GM21576 (cell line): ENCODE measurements around the gene NRXN2.

Experiments
- ATAC-seq: cut with Tn5 transposase; IDR thresholded peaks from one replicate; pipeline ENCODE4 v1.9.1; 2021; ENCODE audit warnings: mild to moderate bottlenecking, moderate library complexity; ENCODE audit not compliant: unreplicated experiment

The NRXN2 gene

DNA sequence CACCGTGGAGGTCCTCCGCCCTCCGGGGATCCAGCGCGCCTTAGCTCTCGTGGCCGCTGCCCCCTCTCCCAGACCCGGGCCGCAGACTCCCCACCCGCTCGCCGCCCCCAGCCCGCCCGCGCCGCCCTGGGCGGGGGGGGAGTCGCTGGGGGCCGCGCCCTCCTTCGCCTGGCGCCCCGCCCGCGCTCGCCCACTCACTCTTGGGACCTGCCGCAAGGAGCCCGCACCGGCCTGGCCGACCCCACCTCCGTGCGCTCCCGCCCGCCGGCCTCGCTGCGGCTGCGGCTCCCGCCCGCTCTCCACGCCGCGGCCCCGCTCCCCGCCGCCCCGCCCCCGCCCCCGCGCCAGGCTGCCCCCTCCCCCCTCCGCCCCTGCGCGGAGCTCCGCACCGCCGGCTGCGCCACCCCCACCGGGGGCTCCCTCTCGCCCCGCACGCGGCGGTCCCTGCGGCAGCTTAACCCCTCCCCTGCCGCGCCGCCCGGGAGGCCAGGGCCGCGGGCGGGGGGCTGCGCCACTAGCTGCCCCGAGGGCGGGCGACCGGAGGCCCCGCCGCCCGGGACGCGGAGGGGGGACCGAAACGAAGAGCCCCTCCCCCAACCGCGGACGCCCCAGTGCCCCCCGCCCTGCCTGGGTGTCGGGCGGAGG, 21.7 kb upstream of the NRXN2 start:
- ATAC-seq = no peak

DNA sequence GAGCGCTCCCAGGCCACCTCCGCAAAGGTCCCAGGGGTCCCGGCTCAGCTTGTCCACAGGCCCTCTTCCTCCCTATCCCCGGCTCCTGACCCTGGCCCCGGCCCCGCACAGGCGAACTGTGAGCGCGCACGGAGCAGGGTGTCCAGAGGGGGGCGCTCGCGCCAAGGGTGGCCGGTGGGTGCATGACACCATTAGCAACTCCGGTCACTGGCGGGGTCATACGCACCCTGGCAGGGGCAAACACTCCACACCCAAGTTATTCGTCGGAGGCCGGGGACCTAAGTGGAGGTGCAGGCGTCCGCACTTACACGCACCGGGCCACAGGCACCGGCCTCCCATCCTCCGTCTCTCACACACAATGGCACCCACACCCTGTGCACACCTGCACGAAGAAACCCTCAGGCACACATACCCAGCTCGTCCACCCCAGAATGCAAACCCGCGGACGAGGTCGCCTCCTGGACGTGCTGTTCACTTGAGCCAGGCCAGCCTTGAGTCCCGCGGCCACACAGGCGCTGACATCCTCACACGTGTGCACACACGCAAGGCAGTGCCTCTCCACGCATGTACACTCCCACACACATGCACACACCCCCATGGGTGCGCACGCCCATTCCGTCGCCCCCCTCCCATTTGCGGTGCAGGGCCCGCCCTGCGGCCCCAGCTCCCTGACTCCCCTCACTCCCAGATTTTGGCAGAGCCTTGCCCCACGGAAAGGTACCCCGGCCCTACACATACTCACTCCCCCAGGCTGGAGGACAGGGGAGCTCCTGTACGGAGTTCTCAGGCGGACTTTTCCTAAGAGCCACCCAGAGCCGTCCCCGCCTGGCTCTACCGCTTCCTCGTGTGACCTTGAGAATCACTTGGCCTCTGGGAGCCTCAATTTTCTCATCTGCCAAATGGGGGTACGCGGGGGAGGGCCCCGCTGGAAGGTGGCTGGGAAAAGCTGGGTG, 20.9 kb upstream of the NRXN2 start, which contains the start of gene RASGRP2:
RASGRP2 (minus strand) TSS at position 552 of the 953 bp plus-strand sequence. CDS start 1,276 bp downstream, outside the sequence.
- ATAC-seq = no peak

DNA sequence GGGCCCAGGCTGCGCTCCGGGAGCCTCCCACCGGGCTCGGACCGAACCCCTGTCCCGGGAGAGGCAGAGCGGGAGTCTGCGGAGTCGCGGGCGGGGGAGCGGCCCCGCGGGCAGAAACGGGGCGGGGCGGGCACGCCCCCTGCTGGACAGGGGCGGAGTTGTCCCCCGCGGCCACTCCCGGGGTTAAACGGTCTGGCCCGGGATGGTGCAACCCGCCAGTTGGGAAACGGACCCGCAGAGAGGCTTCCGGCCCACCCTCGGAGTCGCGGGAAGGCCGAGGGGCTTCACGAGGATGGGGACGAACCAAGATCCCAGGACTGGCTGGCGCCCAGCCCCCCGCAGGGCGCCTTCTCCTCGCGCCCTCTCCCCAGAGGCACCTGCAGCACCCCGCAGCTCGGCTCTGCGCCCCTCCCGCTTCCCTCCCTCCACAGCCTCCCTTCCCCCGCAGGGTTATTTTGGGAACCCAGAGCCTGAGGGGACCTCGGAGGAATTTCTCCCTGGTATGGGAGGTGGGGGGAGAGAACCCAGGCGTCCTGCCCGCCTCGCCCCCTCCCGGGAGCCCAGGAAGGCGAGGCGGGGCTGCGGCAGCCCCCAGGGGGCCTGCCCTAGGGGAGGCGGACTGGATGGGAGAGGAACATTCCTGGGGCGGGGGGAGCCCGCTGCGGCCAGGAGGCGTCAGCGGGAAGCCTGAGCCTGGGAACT, 20.0 kb upstream of the NRXN2 start:
- ATAC-seq = no peak

DNA sequence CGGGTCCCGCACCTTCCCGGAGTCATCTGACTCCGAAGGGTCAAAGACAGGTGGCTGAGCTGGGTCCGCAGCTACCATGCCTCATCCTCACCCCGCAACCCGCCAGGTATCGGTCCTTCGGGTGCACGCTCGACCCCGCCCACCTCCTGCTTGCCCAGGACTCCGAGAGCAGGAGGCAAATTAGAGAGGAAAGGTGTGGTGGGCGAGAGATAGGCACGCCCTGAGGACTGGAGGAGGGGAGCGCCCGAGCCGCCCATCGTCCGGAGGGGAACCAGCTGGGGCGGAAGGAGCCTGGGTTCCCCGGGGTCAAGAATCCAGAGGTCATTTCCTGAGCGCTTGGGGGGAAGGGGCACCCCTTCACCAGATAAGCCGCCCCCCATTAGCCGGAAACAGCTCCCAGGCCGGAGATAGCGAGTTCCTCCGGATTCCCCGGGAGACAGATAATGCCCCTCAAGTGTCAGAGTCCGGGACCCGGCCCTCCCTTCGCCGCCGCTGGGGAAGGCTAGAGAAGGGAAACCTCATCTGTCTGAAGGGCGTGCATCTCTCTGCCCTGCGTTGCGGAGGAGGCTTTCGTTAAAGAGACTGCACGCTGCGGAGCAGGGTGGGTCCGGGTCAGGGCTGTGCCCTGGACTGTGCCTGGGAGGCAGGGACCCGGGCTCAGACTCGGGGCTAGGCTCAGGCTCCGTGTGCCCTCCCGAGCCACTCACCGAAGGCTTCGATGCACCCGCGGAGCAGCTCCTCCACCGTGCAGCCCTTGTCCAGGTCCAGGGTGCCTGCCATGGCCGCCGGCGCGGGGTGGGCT, 19.3 kb upstream of the NRXN2 start:
- ATAC-seq = no peak

DNA sequence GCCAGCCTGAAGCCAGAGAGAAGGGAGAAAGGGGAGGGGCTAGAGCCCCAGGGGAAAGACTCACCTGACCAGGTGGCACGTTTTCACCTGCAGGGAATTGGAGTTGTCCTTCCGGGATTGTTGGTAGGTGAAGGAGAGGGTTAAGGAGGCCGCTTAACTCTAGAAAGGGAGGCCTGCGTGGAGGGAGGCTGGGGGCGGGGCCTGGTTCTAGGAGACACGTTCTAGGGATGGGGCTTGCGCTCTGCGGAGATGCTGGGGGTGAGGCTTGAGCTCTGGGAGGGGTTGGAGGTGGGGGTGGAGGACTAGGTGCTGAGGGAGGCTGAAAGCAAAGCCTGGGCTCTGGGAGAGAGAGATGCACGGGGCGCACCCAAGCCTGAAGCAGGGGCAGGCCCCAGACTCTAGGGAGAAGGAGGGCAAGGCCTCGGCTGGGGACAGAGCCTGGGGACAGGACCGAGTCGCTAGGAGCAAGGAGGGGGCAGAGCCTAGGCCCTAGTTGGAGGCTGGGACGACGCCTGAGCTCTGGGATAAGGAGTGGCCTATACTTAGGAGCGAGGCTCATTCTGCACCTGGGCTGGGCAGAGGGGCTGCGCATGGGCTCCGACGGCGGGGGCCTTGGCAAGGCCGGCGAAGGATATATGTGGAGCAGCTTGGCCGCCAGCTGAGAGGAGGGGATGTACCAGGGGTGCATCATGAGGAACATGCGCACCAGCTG, 18.5 kb upstream of the NRXN2 start:
- ATAC-seq = no peak

GRCh38 chr11:64739871-64740270, 16.9 kb upstream of the NRXN2 start:
- ATAC-seq = no peak

GRCh38 chr11:64736654-64737053, 13.7 kb upstream of the NRXN2 start:
- no peak for ATAC-seq

DNA sequence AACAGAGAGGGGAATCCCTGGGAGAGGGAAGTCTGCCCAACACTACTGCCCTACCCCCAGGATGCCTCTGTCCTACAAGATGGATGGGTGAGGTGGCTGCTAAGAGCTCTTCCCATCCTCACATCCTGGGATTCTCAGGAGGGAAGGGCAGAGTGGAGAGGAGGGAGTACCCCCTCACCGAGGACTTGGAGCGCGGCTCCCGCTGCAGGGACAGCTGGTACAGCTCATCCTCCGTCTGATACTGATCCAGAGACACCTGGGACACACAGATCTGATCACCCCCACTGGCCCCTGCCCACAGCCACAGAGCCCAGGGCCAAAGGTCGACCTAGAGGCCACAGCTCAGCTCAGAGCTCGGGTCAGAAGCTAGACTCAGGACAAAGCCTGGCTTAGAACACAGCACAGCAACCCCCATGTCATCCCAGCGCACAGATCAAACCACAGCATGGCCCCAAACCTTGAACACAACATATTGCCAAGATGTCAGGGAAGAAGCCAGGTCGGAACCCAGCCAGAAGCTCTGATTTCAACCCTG, 12.8 kb upstream of the NRXN2 start:
- no peak for ATAC-seq

- no peak for ATAC-seq
Observed at GRCh38 chr11:64734811-64735724, 12.1 kb upstream of the NRXN2 start.

DNA sequence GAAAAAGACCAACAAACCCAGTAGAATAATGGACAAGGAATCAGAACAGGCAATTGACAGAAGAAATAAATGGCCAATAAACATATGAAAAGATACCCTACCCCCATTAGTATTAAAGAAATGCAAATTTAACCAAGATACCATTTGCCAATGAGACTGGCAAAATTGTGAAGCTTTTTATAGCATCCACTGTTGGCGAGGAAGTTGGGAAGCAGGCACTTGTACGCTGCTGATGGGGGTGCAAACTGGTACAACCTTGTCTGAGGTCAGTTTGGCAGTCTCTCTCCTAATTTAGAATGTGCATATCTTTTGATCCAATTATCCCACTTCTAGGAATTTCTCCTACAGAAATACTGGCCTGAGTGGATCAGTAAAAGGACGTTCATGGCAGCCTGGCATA, 8.6 kb upstream of the NRXN2 start:
- ATAC-seq = no peak

GRCh38 chr11:64729851-64730382, 6.9 kb upstream of the NRXN2 start:
- ATAC-seq = no peak

GRCh38 chr11:64728757-64729365, 5.9 kb upstream of the NRXN2 start:
- no peak for ATAC-seq

DNA sequence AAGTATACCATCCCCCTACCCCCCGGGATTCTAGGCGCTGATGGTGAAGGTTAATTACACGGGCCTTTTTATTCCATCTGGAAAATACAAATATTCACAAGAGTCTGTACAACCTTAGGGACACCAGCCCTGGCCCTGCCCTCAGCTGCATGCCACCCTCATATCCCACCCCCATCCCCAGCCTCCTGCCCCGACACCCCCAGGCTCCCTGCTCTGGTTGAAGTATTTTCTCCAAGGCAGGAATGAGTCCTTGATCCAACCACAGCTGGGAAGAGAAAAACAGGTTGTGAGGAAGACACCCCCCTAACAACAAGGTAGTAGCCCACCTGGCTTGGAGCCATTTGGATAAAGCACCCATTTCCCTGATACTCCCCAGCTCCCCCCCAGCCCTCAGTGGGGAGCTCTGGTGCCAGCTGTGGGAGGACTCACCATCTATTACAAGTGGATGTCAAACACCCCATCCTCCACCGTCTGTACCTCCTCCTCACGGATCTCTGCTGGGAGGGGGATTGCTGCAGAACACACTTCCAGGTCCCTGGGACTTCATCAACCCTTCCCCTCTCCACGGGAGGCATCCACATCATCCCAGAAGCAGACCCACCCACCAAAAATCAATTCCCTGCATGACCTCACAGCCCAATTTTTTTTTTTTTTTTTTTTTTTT, 4.0 kb upstream of the NRXN2 start:
- ATAC-seq = no peak

DNA sequence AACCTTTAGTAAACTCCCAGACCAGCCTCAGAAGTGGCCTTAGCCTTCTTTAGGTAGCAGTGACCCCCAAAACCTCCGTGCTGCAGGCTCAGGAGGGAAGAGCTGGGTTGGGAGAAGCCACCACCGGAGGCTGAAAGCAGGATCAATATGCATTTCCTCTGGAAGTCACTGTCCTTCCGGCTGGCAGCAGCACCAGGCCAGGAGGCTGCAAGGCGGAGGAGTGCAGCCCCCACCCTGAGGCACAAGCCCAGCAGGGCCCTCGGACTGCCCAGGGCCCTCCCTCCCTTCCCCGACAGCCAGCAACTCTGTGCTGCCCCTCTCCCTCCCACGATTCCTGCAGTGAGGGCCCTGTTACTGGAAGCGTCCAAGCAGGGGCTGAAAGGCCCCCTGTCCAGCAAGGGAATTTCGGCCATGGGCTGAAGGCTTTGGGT, 3.2 kb upstream of the NRXN2 start:
- ATAC-seq = no peak

- ATAC-seq = no peak
Observed at GRCh38 chr11:64724863-64725532, 2.0 kb upstream of the NRXN2 start.

DNA sequence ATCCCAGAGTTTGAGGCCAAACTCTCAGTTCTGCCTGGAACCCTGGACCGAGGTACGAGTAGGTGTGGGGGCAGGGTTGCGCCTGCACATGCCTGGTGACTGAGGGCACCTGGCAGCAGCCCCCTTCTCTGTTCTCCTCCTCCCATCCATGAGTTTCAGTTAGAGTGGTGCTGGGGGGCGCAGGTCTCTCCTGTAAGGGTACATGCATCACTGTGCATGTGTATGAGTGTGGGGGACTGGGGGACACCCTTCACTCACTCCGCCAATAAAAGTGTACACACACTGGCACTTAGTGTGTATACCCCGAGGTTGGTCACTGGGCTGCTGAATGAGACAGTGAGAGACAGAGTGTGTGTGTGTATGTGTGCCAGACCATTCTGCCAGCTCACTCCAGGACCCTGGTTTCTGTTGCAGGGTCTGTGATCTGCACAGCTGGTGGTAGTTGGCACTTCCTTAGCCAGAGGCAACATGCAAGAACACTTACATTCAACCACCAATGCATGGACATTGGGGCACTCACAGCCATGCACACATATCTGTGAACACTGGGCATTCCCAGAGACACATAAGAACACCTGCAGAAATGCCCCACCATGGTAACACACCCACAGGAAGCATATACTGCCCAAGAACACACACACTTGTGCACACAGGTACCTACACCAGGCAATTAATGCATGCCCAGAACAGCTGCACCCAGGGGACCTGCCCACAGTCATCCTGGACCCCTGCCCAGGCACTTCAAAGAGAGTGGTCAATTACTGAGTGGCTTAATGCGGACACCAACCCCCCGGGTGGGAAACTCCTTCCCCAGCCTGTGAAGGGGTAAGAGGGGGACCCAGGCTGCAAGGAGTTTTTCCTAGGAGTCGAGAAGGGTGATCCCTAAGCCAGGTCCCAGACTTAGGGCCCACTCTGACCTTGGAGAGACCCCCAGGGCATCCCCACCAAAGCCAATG, 1.2 kb upstream of the NRXN2 start:
- no peak for ATAC-seq
